ENCODE results near the gene CHD5.

- no peak for TF ChIP-seq POLR2AphosphoS5 (IDR thresholded peaks at IDR 0.05; ENCODE audit: borderline replicate concordance, low read depth, low read length)
- TF ChIP-seq EZH2 (IDR thresholded peaks at IDR 0.05): no peak
Observed at GRCh38 chr1:6210591-6211355, 30.7 kb upstream of the CHD5 start.
